WI38 (cell line): Measurements from ENCODE around the gene UGT1A6.
"Not testable (repeated sequence)": the region's sequence is repeated elsewhere in the genome, so short reads cannot be mapped to it uniquely, and the experiment has no call there.

Experiments
- H3K4me3 ChIP-seq: 2 replicates; pipeline ENCODE4 v1.5.1; 2011; ENCODE audit warnings: low read depth, mild to moderate bottlenecking, control low read depth, low read length
- CTCF ChIP-seq: IDR thresholded peaks from 2 replicates; pipeline ENCODE4 v1.5.1; 2012; ENCODE audit warnings: low read depth, mild to moderate bottlenecking, control low read depth, low read length

The UGT1A6 gene

GRCh38 chr2:233747283-233747544 lies 54.5 kb downstream of the UGT1A6 start:
- no peak overlapping the region for H3K4me3 ChIP-seq
- TF ChIP-seq CTCF = no peak

- not testable (repeated sequence) for H3K4me3 ChIP-seq
Measured at GRCh38 chr2:233750689-233751088, 58.0 kb downstream of the UGT1A6 start.

GRCh38 chr2:233751212-233752009 lies 58.7 kb downstream of the UGT1A6 start:
- H3K4me3 ChIP-seq = not testable (repeated sequence)

- H3K4me3 ChIP-seq = no peak overlapping the region
- no peak for TF ChIP-seq CTCF
Measured at GRCh38 chr2:233754872-233755611, 62.4 kb downstream of the UGT1A6 start.

GRCh38 chr2:233756429-233757081 lies 63.9 kb downstream of the UGT1A6 start:
- no peak overlapping the region for H3K4me3 ChIP-seq
- no peak for TF ChIP-seq CTCF

GRCh38 chr2:233758141-233758540 lies 65.5 kb downstream of the UGT1A6 start:
- no peak for TF ChIP-seq CTCF
- no peak overlapping the region for H3K4me3 ChIP-seq

GRCh38 chr2:233758849-233759248 lies 66.2 kb downstream of the UGT1A6 start:
- no peak overlapping the region for H3K4me3 ChIP-seq
- no peak for TF ChIP-seq CTCF

- H3K4me3 ChIP-seq = no peak within 1 kb of the TSS
- no peak for TF ChIP-seq CTCF
Measured at GRCh38 chr2:233760043-233760442, 67.4 kb downstream of the UGT1A6 start, which contains the start of gene UGT1A1. Gene UGT1A1, plus strand, starts transcription at chr2:233760270. Its CDS starts 18 bp downstream, at chr2:233760288.
